ENCODE results near the gene BDH1. TPM values are rescaled to one million over a fixed set of nuclear protein-coding genes. Genes with fewer than 3 reads are reported as not detected.

Gene BDH1
- polyA plus RNA-seq, 1 donor (not counting 4 experiments of a cell fraction or from before 2014, with no cell fraction given), result 30.2 TPM

DNA sequence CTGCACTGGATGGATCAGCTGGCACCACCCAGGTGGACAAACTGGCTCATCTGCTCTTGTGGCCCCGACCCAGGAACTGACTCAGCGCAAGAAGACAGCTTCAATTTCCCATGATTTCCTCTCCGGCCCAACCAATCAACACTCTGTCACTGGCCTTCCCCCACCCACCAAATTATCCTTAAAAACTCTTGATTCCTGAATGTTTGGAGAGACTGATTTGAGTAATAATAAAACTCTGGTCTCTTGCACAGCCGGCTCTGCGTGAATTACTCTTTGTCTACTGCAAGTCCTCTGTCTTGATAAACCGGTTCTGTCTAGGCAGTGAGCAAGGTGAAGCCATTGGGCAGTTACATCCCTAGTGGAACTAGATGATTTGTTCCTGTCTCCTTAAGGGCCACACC lies 16.1 kb downstream of the BDH1 start:
- TF ChIP-seq EZH2 (IDR thresholded peaks at IDR 0.05; ENCODE audit: low read length), result no peak
- TF ChIP-seq, protein P1, sequence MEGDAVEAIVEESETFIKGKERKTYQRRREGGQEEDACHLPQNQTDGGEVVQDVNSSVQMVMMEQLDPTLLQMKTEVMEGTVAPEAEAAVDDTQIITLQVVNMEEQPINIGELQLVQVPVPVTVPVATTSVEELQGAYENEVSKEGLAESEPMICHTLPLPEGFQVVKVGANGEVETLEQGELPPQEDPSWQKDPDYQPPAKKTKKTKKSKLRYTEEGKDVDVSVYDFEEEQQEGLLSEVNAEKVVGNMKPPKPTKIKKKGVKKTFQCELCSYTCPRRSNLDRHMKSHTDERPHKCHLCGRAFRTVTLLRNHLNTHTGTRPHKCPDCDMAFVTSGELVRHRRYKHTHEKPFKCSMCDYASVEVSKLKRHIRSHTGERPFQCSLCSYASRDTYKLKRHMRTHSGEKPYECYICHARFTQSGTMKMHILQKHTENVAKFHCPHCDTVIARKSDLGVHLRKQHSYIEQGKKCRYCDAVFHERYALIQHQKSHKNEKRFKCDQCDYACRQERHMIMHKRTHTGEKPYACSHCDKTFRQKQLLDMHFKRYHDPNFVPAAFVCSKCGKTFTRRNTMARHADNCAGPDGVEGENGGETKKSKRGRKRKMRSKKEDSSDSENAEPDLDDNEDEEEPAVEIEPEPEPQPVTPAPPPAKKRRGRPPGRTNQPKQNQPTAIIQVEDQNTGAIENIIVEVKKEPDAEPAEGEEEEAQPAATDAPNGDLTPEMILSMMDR (optimal IDR thresholded peaks at IDR 0.05 in 1 of 3, IDR thresholded peaks at IDR 0.05 in 1 of 3, conservative IDR thresholded peaks at IDR 0.05 in 1 of 3; ENCODE audit: extremely low read depth in 1 of 3, insufficient read depth in 2 of 3, low read length in 3 of 3), result no peak
- Histone ChIP-seq H3K4me1 (ENCODE audit: control insufficient read depth, extremely low read depth, insufficient read depth, low read length) (peaks cover 30% of the 10 kb centered on the region), H4K20me1 (ENCODE audit: control insufficient read depth, extremely low read depth, insufficient read depth, low read length) (no peaks in the 10 kb centered on the region), H3K9ac (ENCODE audit: control insufficient read depth, extremely low read depth, insufficient read depth, low read length) (peak overlapping the region; percentile 1), H3K4me3 (ENCODE audit: control insufficient read depth in 2 of 3, extremely low read depth in 1 of 3, insufficient read depth in 2 of 3, low read depth in 1 of 3, low read length in 3 of 3) (no peak overlapping the region), H3K9me3 (ENCODE audit: control insufficient read depth, low read depth, low read length) (no peaks in the 10 kb centered on the region), H2AFZ (ENCODE audit: control insufficient read depth, low read length) (no peak overlapping the region), H3K27ac (ENCODE audit: control insufficient read depth, insufficient read depth, low read length) (peak overlapping the region; percentile 41), H3K9me1 (ENCODE audit: control insufficient read depth, extremely low read depth, insufficient read depth, low read length) (no peaks in the 10 kb centered on the region), H3K27me3 (ENCODE audit: control insufficient read depth, extremely low read depth, insufficient read depth, low read length) (no peaks in the 10 kb centered on the region), H3K36me3 (ENCODE audit: control insufficient read depth in 2 of 2, extremely low read depth in 1 of 2, insufficient read depth in 2 of 2, low read length in 2 of 2) (peaks cover 1 to 11% of the 10 kb centered on the region in 2 experiments), H3K79me2 (ENCODE audit: control insufficient read depth, insufficient read depth, low read length) (no peaks in the 10 kb centered on the region), H3K4me2 (ENCODE audit: control insufficient read depth, extremely low read depth, insufficient read depth, low read depth, low read length) (peak overlapping the region; percentile 50)
- peak; percentile 96 for FAIRE-seq
- dilution Hi-C loops (cut with MboI; ENCODE audit: extremely low pct_ligation_motif_present, low sequenced_read_pairs), result no loop called here
- peak; percentile 81 for DNase-seq (ENCODE audit: low read depth, low spot score)

- no peaks in the 10 kb centered on the region for H3K79me2 ChIP-seq (ENCODE audit: control insufficient read depth, insufficient read depth, low read length)
- H3K9ac ChIP-seq (ENCODE audit: control insufficient read depth, extremely low read depth, insufficient read depth, low read length), result no peak overlapping the region
- TF ChIP-seq EZH2 (IDR thresholded peaks at IDR 0.05; ENCODE audit: low read length), result no peak
- TF ChIP-seq, protein P1 (optimal IDR thresholded peaks at IDR 0.05 in 1 of 3, IDR thresholded peaks at IDR 0.05 in 1 of 3, conservative IDR thresholded peaks at IDR 0.05 in 1 of 3; ENCODE audit: extremely low read depth in 1 of 3, insufficient read depth in 2 of 3, low read length in 3 of 3), result no peak
- peak overlapping the region; percentile 35 for H2AFZ ChIP-seq (ENCODE audit: control insufficient read depth, low read length)
- no peaks in the 10 kb centered on the region for H3K9me1 ChIP-seq (ENCODE audit: control insufficient read depth, extremely low read depth, insufficient read depth, low read length)
- no peaks in the 10 kb centered on the region for H3K27me3 ChIP-seq (ENCODE audit: control insufficient read depth, extremely low read depth, insufficient read depth, low read length)
- H3K9me3 ChIP-seq (ENCODE audit: control insufficient read depth, low read depth, low read length), result no peaks in the 10 kb centered on the region
- no peak overlapping the region for H3K4me3 ChIP-seq (ENCODE audit: control insufficient read depth in 2 of 3, extremely low read depth in 1 of 3, insufficient read depth in 2 of 3, low read depth in 1 of 3, low read length in 3 of 3)
- peaks cover 5 to 13% of the 10 kb centered on the region in 2 experiments for H3K36me3 ChIP-seq (ENCODE audit: control insufficient read depth in 2 of 2, extremely low read depth in 1 of 2, insufficient read depth in 2 of 2, low read length in 2 of 2)
- dilution Hi-C loops (cut with MboI; ENCODE audit: extremely low pct_ligation_motif_present, low sequenced_read_pairs), result no loop called here
- DNase-seq (ENCODE audit: low read depth, low spot score) (no peak), FAIRE-seq (peak; percentile 48)
- H3K4me1 ChIP-seq (ENCODE audit: control insufficient read depth, extremely low read depth, insufficient read depth, low read length), result peaks cover 19% of the 10 kb centered on the region
- H4K20me1 ChIP-seq (ENCODE audit: control insufficient read depth, extremely low read depth, insufficient read depth, low read length), result no peaks in the 10 kb centered on the region
- peak overlapping the region; percentile 55 for H3K4me2 ChIP-seq (ENCODE audit: control insufficient read depth, extremely low read depth, insufficient read depth, low read depth, low read length)
- peak overlapping the region; percentile 49 for H3K27ac ChIP-seq (ENCODE audit: control insufficient read depth, insufficient read depth, low read length)
These were observed 21.6 kb downstream of the BDH1 start for GRCh38 chr3:197533927-197534725.
